HG02884 (cell line): ENCODE measurements around the gene JPT1.
"Not testable (repeated sequence)": the region's sequence is repeated elsewhere in the genome, so short reads cannot be mapped to it uniquely, and the experiment has no call there.

Experiments used
- ATAC-seq: cut with Tn5 transposase; IDR thresholded peaks from one replicate; pipeline ENCODE4 v1.9.1; 2021; ENCODE audit warnings: mild to moderate bottlenecking, moderate library complexity; ENCODE audit not compliant: unreplicated experiment

JPT1 gene

DNA sequence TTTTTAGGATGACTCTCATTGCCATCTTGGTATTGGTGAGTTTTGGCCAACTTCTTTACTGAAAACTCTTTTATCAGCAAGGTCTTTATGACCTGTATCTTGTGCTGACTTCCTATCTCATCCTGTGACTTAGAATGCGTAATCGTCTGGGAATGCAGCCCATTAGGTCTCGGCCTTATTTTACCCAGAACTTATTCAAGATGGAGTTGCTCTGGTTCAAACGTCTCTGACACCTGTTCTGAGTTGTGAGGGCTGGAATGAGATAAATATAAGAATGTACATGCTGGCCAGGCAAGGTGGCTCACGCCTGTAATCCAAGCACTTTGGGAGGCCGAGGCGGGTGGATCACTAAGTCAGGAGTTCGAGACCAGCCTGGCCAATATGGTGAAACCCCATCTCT is 4.2 kb upstream of the JPT1 start:
- ATAC-seq: not testable (repeated sequence)

DNA sequence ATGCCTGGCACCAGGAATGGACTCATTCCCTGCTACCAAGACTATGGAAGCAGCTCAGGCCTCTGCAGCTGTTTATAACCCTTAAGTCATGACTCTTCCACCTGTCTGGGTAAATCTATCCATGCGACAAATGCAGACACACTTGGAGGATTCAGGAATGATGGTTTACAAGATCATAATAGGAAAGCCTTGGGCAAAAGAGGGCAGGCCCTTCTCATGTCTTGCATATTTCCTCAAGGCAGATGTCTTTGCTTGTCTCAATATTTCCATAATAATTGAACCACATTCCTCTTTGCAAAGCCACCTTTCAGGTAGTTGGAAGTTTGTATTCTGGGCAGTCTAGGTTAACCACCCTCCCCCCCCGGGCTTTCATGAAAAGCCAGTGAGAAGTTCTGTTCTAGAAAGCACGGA is 884 bp upstream of the JPT1 start:
- ATAC-seq: no peak

DNA sequence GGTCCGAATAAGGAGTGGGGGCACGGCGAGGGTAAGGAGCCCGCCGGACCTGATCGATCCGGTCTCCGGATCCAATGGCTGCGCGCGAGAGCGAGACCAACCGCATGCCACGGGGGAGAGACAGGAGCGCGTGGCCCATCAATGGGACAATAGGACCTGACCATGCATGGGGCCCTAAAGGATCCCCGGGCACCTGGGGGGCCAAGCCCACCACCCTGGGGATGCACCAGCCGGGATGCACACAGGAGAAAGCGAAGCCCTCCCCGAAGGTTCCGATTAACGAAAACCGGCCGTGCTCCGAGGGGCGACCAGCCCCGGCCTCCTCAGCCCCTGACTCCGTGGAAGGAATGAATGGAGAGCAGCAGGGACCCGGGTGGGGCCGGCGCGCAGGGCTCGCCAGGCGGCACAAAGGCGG is 525 bp downstream of the JPT1 start:
- ATAC-seq: no peak

DNA sequence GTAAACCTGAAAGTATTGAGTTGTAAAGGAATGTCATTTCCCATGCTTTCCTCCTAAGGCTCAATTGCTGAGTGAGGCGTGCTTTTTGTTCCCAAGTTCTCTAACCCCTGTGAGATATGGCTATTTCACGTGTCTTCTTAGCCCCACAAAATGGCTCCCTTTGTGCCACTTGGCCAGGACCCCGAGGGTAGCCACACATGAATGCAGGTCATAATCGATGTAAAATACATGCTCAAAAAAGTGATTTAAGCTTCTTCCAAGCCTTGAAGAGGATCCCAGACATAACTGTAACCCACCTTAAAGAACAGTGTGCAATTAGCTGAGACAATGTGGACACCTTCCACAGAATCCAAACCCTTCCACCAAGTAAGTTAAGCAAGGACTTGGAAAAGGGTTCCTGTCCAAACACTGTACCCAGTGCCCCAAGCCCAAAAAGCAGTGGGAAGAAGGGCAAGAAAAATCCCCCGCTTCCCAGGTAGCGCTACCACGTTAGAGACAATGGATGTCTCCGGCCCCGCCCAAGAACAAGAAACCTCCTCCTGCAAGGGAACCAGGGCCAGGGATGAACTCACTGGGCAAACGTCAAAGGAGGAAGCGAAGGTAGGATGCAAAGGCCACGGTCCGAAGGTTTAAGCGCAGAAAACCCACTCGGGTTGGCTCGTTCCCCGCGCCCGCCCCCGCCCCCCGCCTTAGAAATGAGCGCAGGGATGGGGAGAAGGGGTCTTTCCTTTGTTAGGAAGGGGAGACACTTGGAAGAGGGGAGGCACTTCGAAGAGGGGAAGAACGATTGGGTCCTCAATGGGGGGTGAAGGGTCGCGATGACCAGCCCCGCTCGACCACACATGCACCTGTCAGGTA is 1.2 kb downstream of the JPT1 start:
- no peak for ATAC-seq

GRCh38 chr17:75152523-75152921 is 1.8 kb downstream of the JPT1 start:
- ATAC-seq: no peak

DNA sequence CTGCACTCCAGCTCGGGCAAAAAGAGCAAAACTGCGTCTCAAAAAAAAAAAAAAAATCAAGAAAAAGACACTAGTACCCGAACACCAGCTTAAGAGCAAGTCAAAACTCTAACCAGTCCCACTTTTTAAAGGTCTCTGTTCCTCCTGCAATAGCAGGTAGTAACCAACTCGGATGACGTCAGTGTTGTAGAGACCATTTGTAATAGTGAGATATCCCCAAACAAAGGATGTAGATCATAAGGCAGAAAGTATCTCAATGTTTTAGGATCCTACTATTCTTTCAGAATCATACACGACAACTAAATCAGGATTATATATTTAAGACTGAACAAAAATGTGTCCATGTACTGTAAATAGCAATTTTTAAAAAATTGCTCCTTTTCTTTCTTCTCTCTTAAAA is 2.4 kb downstream of the JPT1 start:
- ATAC-seq: no peak

DNA sequence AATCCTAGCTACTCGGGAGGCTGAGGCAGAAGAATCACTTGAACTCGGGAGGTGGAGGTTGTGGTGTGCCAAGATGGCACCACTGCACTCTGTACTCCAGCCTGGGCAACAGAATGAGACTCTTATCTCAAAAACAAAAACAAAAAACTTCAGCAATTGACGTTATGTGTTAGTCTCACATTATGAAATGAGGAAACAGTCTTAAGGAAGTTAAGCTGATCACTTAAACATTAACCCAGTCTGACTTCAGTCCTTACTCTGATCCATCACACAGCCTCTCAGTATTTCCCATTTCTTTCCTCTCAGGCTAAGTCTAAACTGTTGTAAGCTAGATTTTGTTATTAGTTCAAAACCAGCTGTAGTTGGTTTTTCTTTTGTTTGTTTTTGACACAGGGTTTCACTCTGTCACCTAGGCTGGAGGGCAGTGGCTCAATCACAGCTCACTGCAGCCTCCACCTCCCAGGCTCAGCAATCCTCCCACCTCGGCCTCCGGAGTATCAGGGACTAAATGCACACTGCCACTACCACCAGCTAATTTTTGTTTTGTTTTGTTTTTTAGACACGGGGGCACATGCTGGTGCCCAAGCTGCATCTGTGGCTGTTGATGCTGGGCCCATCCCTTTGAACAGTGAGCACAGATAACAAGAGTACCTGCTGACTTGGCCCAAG is 6.3 kb downstream of the JPT1 start:
- ATAC-seq: no peak

DNA sequence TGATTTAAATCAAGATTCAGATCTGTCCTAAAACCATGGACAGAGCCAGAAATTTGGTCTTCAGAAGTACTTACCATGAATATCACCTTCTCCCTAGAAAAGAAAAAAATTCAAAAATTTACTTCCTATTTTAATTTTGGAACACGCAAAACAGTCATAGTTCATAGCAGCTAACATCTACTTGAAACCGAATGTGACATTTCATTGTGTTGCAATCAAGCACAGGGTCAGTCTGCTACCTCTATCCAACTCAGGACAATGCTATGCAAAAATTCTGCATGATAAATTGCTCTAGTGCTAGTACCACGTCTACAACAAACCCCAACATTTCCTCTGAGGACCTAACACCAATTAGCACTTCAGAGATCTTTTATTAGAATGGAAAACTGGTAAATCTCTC is 7.7 kb downstream of the JPT1 start:
- no peak for ATAC-seq

DNA sequence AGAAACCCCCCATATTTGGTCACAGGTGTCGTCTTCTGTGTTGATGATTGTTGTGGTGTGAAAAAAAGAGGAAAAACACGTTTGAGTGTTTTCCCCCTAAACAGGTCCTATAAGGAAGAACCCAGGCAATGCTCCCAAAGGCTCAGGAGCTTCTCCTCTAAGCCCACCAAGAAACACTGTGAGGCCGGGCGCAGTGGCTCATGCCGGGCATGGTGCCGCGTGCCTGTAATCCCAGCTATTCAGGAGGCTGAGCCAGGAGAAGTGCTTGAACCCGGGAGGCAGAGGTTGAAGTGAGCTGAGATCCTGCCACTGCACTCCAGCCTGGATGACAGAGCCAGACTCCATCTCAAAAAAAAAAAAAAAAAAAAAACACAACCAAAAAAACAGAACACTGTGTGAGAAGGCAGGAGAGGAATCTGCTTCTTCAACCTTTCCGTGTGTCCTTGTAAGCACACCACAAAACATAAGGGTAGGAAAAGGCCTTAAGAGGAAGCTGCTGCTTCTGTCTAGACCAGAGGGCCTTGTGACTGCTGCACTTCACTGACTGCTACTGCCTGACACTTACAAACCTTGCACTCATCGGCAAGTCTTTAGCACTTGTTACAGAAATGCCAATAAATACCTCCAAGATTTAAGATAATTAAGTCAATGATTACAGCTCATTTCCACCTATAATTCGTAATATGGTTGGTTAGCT is 9.3 kb downstream of the JPT1 start:
- ATAC-seq: no peak

GRCh38 chr17:75142236-75142971 is 11.9 kb downstream of the JPT1 start:
- ATAC-seq: no peak

DNA sequence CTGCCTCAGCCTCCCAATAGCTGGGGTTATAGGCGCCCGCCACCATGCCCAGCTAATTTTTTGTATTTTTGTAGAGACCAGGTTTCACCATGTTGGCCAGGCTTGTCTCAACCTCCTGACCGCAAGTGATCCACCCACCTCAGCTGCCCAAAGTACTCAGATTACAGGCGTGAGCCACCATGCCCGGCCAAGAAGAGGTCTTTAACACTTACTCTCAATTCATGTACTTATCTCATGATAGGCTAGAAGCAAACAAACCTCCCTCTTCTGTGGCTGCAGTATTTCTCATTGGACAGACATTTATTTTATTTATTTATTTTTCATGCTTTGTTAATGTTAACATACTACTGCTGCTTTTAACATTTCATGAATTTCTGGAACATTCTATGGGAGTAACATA is 15.8 kb downstream of the JPT1 start:
- ATAC-seq: no peak

DNA sequence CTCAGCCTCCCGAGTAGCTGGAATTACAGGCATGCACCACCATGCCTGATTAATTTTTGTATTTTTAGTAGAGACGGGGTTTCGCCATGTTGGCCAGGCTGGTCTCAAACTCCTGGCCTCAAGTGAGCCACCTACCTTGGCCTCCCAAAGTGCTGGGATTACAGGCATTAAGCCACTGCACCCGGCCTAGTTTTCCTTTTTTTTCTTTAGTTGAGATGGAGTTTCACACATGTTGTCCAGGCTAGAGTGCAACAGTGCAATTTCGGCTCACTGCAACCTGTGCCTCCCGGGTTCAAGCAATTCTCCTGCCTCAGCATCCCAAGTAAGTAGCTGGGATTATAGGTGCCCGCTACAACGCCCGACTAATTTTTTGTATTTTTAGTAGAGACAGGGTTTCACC is 16.6 kb downstream of the JPT1 start:
- not testable (repeated sequence) for ATAC-seq

- no peak for ATAC-seq
Observed at GRCh38 chr17:75135946-75136345, 18.4 kb downstream of the JPT1 start.

- no peak for ATAC-seq
Observed at GRCh38 chr17:75135452-75135851, 18.9 kb downstream of the JPT1 start.

DNA sequence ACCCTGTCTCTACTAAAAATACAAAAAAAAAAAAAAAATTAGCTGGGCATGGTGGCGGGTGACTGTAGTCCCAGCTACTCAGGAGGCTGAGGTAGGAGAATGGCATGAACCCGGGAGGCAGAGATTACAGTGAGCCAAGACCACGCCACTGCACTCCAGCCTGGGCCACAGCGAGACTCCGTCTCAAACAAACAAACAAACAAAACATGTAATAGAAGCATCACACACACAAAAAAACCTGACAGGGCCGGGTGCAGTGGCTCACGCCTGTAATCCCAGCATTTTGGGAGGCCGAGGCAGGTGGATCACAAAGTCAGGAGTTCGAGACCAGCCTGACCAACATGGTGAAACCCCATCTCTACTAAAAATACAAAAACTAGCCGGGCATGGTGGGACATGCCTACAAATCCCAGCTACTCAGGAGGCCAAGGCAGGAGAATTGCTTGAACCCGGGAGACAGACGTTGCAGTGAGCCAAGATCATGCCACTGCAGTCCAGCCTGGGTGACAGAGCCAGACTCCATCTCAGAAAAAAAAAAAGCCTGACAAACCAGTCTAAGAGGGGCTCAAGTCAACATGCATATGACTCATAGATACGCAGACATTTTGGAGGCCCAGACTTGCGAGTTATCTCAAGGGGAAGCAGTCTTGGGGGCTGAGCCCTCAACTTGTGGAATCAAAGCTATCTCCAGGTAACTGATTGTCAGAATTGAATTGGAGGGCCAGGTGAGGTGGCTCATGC is 20.5 kb downstream of the JPT1 start:
- not testable (repeated sequence) for ATAC-seq

- ATAC-seq: no peak
Observed at GRCh38 chr17:75133001-75133400, 21.3 kb downstream of the JPT1 start.

DNA sequence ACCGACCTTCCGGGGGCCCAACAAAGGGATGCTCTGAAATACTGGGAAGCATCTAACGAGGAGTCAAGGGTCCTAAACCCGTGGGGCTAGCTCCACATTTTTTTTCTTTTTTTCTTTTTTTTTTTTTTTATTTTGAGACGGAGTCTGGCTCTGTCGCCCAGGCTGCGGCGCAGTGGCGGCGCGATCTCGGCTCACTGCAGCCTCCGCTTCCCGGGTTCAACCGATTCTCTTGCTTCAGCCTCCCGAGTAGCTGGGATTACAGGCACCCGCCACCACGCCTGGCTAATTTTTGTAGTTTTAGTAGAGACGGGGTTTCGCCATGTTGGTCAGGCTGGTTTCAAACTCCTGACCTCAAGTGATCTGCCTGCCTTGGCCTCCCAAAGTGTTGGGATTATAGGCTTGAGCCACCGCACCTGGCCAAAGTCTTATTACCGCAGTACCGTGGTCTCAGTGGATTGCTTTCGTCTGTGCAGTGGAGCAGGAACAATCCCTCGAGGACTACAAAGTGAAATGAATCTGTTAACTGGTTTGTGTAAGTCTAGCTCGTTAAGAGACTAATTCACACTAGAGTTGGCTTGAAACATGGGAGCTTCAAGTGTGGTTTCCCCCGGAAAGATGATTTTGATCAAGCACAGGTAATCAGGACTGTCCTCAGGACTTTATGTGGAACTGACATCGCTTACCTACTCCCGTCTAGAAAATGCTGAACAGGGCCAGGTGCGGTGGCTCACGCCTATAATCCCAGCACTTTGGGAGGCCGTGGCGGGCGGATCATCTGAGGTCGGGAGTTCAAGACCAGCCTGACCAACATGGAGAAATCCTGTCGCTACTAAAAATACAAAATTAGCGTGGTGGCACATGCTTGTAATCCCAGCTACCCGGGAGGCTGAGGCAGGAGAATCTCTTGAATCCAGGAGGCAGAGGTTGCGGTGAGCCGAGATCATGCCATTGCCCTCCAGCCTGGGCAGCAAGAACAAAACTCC is 22.0 kb downstream of the JPT1 start:
- not testable (repeated sequence) for ATAC-seq

- peak; percentile 73 for ATAC-seq
Observed at GRCh38 chr17:75131278-75132017, 22.9 kb downstream of the JPT1 start, which contains the start of gene NT5C. NT5C (minus strand) TSS chr17:75131742; CDS start chr17:75131707, 35 bp downstream.
